ENCODE measurements around the gene ADK. TPM values are rescaled to one million over a fixed set of nuclear protein-coding genes. Genes with fewer than 3 reads are reported as not detected.

Gene ADK
- total and polyA plus RNA-seq, 10 donors, result 11.1 to 40.5 (median 32.1) TPM

DNA sequence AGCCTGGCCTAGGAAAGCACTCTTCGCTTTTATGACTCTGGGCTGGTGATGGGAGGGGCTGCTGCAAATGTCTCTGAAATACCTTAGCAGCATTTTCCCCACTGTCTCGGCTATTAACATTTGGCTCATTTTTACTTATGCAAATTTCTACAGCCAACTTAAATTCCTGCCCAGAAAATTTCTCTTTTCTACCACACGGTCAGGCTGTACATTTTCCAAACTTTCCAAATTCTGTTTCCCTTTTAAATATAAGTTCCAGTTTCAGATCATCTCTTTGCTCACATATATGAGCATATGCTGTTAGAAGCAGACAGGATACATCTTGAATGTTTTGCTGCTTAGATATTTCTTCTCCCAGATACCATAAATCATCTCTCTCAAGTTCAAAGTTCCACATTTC lies 332.3 kb downstream of the ADK start:
- Histone ChIP-seq H3K4me3 (no peak overlapping the region), H3K9me3 (peaks cover 0 to 19% (median 6%) of the 10 kb centered on the region in 8 donors), H3K27ac (no peak overlapping the region), H3K27me3 (replicated peaks in 1 of 7) (no peaks in the 10 kb centered on the region), H3K4me1 (no peaks in the 10 kb centered on the region), H3K36me3 (peaks cover 0 to 28% (median 0%) of the 10 kb centered on the region in 6 donors)
- no peak for DNase-seq
- intact Hi-C loops (cut with DNase I; ENCODE audit: low total_unique reads), result no loop called here
- 91 to 98% (median 93%) methylated on average over 3 of the region's 3 CpGs for WGBS, 5 donors
- TF ChIP-seq POLR2AphosphoS5 (IDR thresholded peaks at IDR 0.05) (no peak), POLR2A (IDR thresholded peaks at IDR 0.05) (no peak)
- TF ChIP-seq, protein P1, sequence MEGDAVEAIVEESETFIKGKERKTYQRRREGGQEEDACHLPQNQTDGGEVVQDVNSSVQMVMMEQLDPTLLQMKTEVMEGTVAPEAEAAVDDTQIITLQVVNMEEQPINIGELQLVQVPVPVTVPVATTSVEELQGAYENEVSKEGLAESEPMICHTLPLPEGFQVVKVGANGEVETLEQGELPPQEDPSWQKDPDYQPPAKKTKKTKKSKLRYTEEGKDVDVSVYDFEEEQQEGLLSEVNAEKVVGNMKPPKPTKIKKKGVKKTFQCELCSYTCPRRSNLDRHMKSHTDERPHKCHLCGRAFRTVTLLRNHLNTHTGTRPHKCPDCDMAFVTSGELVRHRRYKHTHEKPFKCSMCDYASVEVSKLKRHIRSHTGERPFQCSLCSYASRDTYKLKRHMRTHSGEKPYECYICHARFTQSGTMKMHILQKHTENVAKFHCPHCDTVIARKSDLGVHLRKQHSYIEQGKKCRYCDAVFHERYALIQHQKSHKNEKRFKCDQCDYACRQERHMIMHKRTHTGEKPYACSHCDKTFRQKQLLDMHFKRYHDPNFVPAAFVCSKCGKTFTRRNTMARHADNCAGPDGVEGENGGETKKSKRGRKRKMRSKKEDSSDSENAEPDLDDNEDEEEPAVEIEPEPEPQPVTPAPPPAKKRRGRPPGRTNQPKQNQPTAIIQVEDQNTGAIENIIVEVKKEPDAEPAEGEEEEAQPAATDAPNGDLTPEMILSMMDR (IDR thresholded peaks at IDR 0.05 in 8 of 11, conservative IDR thresholded peaks at IDR 0.05 in 3 of 11), result no peak

DNA sequence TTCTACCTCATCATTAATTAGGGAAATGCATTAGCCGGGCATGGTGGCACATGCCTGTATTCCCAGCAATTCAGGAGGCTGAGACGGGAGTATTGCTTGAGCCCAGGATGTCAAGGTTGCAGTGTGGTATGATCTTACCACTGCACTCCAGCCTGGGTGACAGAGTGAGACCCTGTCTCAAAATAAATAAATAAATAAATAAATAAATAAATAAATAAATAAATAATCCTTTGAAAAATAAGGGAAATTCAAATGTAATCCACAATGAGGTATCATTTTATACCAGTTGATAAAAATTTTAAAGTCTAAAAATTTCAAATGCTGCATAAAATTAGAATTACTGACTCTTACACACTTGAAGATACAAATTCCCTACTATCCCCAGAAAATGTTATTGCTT lies 334.3 kb downstream of the ADK start:
- peaks cover 0 to 28% (median 0%) of the 10 kb centered on the region in 6 donors for H3K36me3 ChIP-seq
- no peak for TF ChIP-seq POLR2AphosphoS5 (IDR thresholded peaks at IDR 0.05)
- H3K27ac ChIP-seq, result no peak overlapping the region
- peaks cover 0 to 19% (median 6%) of the 10 kb centered on the region in 8 donors for H3K9me3 ChIP-seq
- WGBS, 5 donors, result 97 to 100% (median 98%) methylated on average over 2 of the region's 2 CpGs
- DNase-seq, result no peak
- no peak overlapping the region for H3K4me3 ChIP-seq
- H3K27me3 ChIP-seq (replicated peaks in 1 of 7), result no peaks in the 10 kb centered on the region
- intact Hi-C loops (cut with DNase I; ENCODE audit: low total_unique reads), result no loop called here
- no peaks in the 10 kb centered on the region for H3K4me1 ChIP-seq

DNA sequence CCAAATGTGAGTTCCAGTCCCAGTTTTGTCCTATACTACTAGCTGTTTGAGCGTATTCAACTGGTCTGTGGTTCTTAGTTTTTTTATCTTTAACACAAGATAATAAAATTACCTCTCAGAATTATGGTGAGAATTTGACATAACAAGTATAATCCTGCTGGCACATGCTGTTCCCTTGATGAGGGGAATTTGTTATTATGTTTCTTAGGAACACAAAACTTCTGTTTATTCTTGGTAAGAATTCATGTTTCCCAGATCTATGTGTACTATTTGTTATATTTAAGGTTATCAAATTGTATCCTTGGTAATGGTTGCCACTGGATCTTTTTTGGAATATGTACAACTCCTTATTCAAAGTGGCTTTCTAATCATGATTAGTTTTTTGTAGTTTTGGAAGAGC lies 335.6 kb downstream of the ADK start:
- TF ChIP-seq POLR2A (IDR thresholded peaks at IDR 0.05) (no peak), POLR2AphosphoS5 (IDR thresholded peaks at IDR 0.05) (no peak)
- TF ChIP-seq, protein P1 (IDR thresholded peaks at IDR 0.05 in 8 of 11, conservative IDR thresholded peaks at IDR 0.05 in 3 of 11), result no peak
- H3K27me3 ChIP-seq (replicated peaks in 1 of 7), result no peaks in the 10 kb centered on the region
- intact Hi-C loops (cut with DNase I; ENCODE audit: low total_unique reads), result no loop called here
- H3K36me3 ChIP-seq, result peaks cover 0 to 26% (median 0%) of the 10 kb centered on the region in 6 donors
- peaks cover 0 to 17% (median 6%) of the 10 kb centered on the region in 8 donors for H3K9me3 ChIP-seq
- WGBS, 5 donors, result 94 to 98% (median 97%) methylated on average over 1 of the region's 1 CpG
- no peaks in the 10 kb centered on the region for H3K4me1 ChIP-seq
- H3K27ac ChIP-seq, result no peak overlapping the region
- H3K4me3 ChIP-seq, result no peak overlapping the region
- DNase-seq, result no peak

DNA sequence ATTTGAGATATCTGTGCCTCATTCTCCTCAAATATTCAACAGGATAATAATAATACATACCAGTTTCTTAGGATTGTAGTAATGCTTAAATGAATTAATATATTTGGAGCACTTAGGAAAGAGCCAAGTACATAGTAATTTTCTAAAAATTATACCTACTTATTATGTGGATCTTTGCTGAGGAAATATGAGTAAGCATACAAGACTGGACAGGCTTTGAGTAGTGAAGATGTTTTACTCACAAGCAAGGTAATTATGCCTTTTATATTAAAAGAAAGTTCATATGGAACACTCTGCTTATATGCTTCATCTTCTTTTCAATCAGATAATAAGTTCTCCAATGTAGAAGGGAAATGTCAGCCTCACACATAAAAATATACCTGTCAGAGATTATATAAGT lies 337.9 kb downstream of the ADK start:
- no peak for DNase-seq
- TF ChIP-seq POLR2AphosphoS5 (IDR thresholded peaks at IDR 0.05) (no peak), POLR2A (IDR thresholded peaks at IDR 0.05) (no peak)
- TF ChIP-seq, protein P1 (IDR thresholded peaks at IDR 0.05 in 8 of 11, conservative IDR thresholded peaks at IDR 0.05 in 3 of 11), result no peak

DNA sequence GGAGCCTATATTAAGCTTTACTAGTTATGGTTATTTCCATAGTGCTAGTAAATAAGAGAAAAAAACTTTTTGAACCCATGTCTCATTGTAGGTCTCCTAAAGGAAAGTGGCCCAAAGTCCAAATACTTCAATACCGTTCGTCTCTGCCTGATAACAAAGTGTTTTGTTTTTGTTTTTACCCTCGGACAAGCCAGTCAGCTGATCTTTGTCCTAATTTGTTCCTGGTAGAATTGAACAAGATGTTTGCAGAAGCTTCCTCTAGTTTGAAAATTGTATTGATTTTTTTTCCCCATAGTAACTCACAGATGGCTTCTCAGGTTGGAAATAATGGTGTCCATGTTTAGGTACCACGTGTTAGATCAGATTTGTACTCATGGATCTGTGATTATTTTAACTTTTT lies 339.5 kb downstream of the ADK start:
- Histone ChIP-seq H3K27me3 (replicated peaks in 1 of 7) (no peaks in the 10 kb centered on the region), H3K27ac (no peak overlapping the region), H3K9me3 (no peaks in the 10 kb centered on the region), H3K4me1 (no peaks in the 10 kb centered on the region), H3K36me3 (peaks cover 0 to 1% (median 0%) of the 10 kb centered on the region in 6 donors), H3K4me3 (no peak overlapping the region)
- intact Hi-C loops (cut with DNase I; ENCODE audit: low total_unique reads), result no loop called here
- TF ChIP-seq, protein P1 (IDR thresholded peaks at IDR 0.05 in 8 of 11, conservative IDR thresholded peaks at IDR 0.05 in 3 of 11), result no peak
- TF ChIP-seq POLR2AphosphoS5 (IDR thresholded peaks at IDR 0.05) (no peak), POLR2A (IDR thresholded peaks at IDR 0.05) (no peak)
- DNase-seq, result no peak
- 94 to 96% (median 96%) methylated on average over 4 of the region's 4 CpGs for WGBS, 5 donors

More for the DNA sequence above, 337.9 kb downstream of the ADK start:
- H3K4me1 ChIP-seq, result no peaks in the 10 kb centered on the region
- peaks cover 0 to 3% (median 0%) of the 10 kb centered on the region in 6 donors for H3K36me3 ChIP-seq
- no peak overlapping the region for H3K27ac ChIP-seq
- intact Hi-C loops (cut with DNase I; ENCODE audit: low total_unique reads), result no loop called here
- H3K9me3 ChIP-seq, result no peaks in the 10 kb centered on the region
- no peak overlapping the region for H3K4me3 ChIP-seq
- no peaks in the 10 kb centered on the region for H3K27me3 ChIP-seq (replicated peaks in 1 of 7)
